Measurements from ENCODE around the gene NAALADL2. TPM values are rescaled to one million over a fixed set of nuclear protein-coding genes. Genes with fewer than 3 reads are reported as not detected.

Gene NAALADL2
- total RNA-seq, 4 donors from 2014 or later, result 0.36 to 9.2 (median 0.63) TPM

DNA sequence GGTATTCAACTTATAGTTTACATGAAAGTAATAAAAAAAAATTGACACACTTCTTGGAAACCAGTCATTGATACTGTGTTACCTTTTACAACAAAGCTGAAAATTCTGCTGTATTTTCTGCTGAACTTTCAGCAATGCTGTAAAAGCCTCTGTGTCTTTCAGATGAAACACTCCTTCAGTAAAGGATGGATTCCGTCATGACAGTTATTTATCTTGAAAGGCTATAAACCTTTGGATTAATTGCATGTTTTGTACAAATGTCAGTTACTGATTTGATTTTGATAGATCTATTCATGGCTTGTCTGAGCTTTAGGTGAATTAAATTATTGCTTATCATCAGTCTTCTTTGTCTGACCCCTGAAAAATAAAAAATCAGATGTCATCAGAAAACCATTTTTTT is 355.1 kb downstream of the NAALADL2 start:
- Histone ChIP-seq H3K36me3 (no peaks in the 10 kb centered on the region), H3K9me3 (no peaks in the 10 kb centered on the region), H3K4me3 (no peak overlapping the region), H3K27me3 (no peaks in the 10 kb centered on the region), H3K4me1 (no peaks in the 10 kb centered on the region), H3K27ac (no peak overlapping the region)
- ATAC-seq (no peak), DNase-seq (no peak)
- in situ Hi-C loops (cut with MboI; ENCODE audit: low sequenced_read_pairs in 4 of 4) (no loop called here), intact Hi-C loops (cut with DNase I; ENCODE audit: low total_unique reads) (no loop called here)
- no peak for TF ChIP-seq POLR2A (IDR thresholded peaks at IDR 0.05)
- TF ChIP-seq, protein P1, sequence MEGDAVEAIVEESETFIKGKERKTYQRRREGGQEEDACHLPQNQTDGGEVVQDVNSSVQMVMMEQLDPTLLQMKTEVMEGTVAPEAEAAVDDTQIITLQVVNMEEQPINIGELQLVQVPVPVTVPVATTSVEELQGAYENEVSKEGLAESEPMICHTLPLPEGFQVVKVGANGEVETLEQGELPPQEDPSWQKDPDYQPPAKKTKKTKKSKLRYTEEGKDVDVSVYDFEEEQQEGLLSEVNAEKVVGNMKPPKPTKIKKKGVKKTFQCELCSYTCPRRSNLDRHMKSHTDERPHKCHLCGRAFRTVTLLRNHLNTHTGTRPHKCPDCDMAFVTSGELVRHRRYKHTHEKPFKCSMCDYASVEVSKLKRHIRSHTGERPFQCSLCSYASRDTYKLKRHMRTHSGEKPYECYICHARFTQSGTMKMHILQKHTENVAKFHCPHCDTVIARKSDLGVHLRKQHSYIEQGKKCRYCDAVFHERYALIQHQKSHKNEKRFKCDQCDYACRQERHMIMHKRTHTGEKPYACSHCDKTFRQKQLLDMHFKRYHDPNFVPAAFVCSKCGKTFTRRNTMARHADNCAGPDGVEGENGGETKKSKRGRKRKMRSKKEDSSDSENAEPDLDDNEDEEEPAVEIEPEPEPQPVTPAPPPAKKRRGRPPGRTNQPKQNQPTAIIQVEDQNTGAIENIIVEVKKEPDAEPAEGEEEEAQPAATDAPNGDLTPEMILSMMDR (IDR thresholded peaks at IDR 0.05 in 4 of 5, conservative IDR thresholded peaks at IDR 0.05 in 1 of 5), result no peak

DNA sequence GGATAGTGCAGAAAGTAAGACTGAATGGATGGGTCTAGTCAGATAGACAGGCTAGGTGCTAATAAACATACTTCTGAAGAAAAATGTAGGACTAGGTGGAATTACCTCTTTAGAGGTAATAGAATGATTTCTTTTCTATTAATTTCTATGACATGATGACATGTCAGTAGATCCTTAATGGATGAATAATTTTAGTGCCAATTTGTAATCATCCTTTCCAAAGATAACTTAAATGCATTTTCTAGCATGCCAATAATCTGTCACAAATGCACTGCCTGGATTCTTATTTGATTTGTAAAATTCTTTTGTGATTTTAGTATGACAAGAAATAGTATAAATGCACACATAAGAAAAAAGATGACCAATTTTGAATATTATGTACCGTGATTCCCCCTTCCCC is 356.7 kb downstream of the NAALADL2 start:
- no peaks in the 10 kb centered on the region for H3K9me3 ChIP-seq

DNA sequence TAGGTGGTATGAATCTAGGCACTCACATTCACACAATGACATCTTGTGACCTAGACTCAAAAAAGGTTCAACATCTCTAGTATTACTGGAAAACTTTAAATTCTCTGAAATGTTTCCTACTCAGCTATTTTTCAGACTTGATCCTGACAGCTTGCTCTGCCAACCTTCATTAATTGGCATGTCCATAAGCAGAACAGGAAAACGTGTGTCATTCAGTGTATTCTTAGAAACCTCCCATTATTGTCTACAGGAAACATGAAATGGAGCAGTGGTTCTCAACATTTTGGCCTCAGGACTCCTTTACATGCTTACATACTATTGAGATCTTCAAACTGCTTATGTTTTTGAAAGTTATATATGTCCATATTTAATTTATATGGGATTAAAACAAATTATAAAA is 363.2 kb downstream of the NAALADL2 start:
- ATAC-seq (no peak), DNase-seq (no peak)
- Histone ChIP-seq H3K4me3 (no peak overlapping the region), H3K4me1 (no peaks in the 10 kb centered on the region), H3K27me3 (no peaks in the 10 kb centered on the region), H3K36me3 (no peaks in the 10 kb centered on the region), H3K27ac (no peak overlapping the region), H3K9me3 (no peaks in the 10 kb centered on the region)
- intact Hi-C loops (cut with DNase I; ENCODE audit: low total_unique reads) (no loop called here), in situ Hi-C loops (cut with MboI; ENCODE audit: low sequenced_read_pairs in 4 of 4) (no loop called here)
- TF ChIP-seq POLR2A (IDR thresholded peaks at IDR 0.05), result no peak
- TF ChIP-seq, protein P1 (IDR thresholded peaks at IDR 0.05 in 4 of 5, conservative IDR thresholded peaks at IDR 0.05 in 1 of 5), result no peak

More for the DNA sequence above, 356.7 kb downstream of the NAALADL2 start:
- intact Hi-C loops (cut with DNase I; ENCODE audit: low total_unique reads), result no loop called here
- ATAC-seq (no peak), DNase-seq (no peak)
- no peaks in the 10 kb centered on the region for H3K36me3 ChIP-seq
- no peaks in the 10 kb centered on the region for H3K27me3 ChIP-seq
- H3K4me1 ChIP-seq, result no peaks in the 10 kb centered on the region
- TF ChIP-seq, protein P1 (IDR thresholded peaks at IDR 0.05 in 4 of 5, conservative IDR thresholded peaks at IDR 0.05 in 1 of 5), result no peak
- no peak for TF ChIP-seq POLR2A (IDR thresholded peaks at IDR 0.05)
- H3K27ac ChIP-seq, result no peak overlapping the region
- in situ Hi-C loops (cut with MboI; ENCODE audit: low sequenced_read_pairs in 4 of 4), result no loop called here
- no peak overlapping the region for H3K4me3 ChIP-seq

DNA sequence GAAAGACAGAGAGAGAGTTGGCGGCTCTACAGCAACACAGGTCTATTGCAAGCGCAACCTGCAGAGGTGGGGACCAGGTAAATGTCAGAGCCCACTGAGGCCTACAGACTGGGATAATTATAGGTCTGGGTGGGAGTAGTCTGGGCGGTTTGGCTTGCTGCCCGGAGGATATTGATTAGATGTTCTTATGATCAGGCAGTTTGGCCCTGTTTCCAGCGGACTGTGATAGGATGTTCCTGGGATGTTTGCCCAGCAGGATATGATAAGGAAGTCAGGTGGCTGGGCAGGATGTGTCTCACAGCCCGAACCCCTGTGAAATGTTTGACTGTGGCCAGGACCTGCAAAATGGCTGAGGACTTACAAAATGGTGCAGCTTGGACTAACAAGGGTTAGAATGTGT is 364.9 kb downstream of the NAALADL2 start:
- in situ Hi-C loops (cut with MboI; ENCODE audit: low sequenced_read_pairs in 4 of 4), result no loop called here
- no peak overlapping the region for H3K27ac ChIP-seq
- no peaks in the 10 kb centered on the region for H3K27me3 ChIP-seq
- no peaks in the 10 kb centered on the region for H3K9me3 ChIP-seq
- DNase-seq (no peak), ATAC-seq (no peak)
- H3K36me3 ChIP-seq, result no peaks in the 10 kb centered on the region
- intact Hi-C loops (cut with DNase I; ENCODE audit: low total_unique reads), result no loop called here
- TF ChIP-seq, protein P1 (IDR thresholded peaks at IDR 0.05 in 4 of 5, conservative IDR thresholded peaks at IDR 0.05 in 1 of 5), result no peak
- no peak for TF ChIP-seq POLR2A (IDR thresholded peaks at IDR 0.05)
- no peaks in the 10 kb centered on the region for H3K4me1 ChIP-seq
- H3K4me3 ChIP-seq, result no peak overlapping the region

DNA sequence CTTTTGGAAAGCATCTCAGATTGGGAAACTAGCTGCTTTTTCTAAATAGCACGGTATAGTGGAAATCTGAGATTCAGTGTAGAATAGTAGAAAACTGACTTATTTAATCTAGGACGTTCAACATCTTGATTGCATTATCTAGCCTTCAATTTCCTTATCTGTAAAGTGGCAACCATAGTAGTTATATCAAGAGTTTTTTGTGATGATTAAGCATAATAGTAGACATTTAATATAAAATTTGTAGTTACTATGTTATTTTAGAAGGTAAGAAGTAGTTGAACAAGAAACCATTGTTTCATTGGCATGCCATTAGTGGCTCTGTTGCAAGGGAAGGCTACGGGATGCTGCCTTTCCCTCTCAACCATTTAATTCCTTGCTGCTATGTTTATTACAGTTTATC is 367.3 kb downstream of the NAALADL2 start:
- no peak for TF ChIP-seq POLR2A (IDR thresholded peaks at IDR 0.05)
- TF ChIP-seq, protein P1 (IDR thresholded peaks at IDR 0.05 in 4 of 5, conservative IDR thresholded peaks at IDR 0.05 in 1 of 5), result no peak
- no peak for ATAC-seq
- DNase-seq, result no peak
- Histone ChIP-seq H3K36me3 (no peaks in the 10 kb centered on the region), H3K27me3 (no peaks in the 10 kb centered on the region), H3K27ac (no peak overlapping the region), H3K9me3 (no peaks in the 10 kb centered on the region), H3K4me1 (no peaks in the 10 kb centered on the region), H3K4me3 (no peak overlapping the region)
- intact Hi-C loops (cut with DNase I; ENCODE audit: low total_unique reads) (no loop called here), in situ Hi-C loops (cut with MboI; ENCODE audit: low sequenced_read_pairs in 4 of 4) (no loop called here)

Measured in gastrocnemius medialis (tissue), 4 donors.